Hepatocyte (in vitro differentiated cells): ENCODE data around the gene DEPDC5. TPM values are rescaled to one million over a fixed set of nuclear protein-coding genes. Genes with fewer than 3 reads are reported as not detected.
A peak's percentile ranks its signal among the peaks of the same experiment; 100 is the strongest.

Experiments
- DNase-seq: peaks from one replicate; pipeline ENCODE4 v3.0.0-alpha.2; 2016; ENCODE audit warnings: low spot score
- H2AFZ ChIP-seq: fragments of 200-600 bp; sonication (generic); 2 replicates; pipeline ENCODE4 v1.6.0; 2016; ENCODE audit warnings: antibody characterized with exemption, mild to moderate bottlenecking
- H3K27ac ChIP-seq: fragments of 200-600 bp; sonication (generic); 2 replicates; pipeline ENCODE4 v1.5.1; 2016; ENCODE audit warnings: mild to moderate bottlenecking
- H3K27me3 ChIP-seq: fragments of 200-600 bp; sonication (generic); 2 replicates; pipeline ENCODE4 v1.6.1; 2016
- H3K36me3 ChIP-seq: fragments of 200-600 bp; sonication (generic); replicated peaks from 2 replicates; pipeline ENCODE4 v1.5.1; 2016; ENCODE audit warnings: low read depth; ENCODE audit not compliant: insufficient read depth
- H3K4me1 ChIP-seq: fragments of 200-600 bp; sonication (generic); 2 replicates; pipeline ENCODE4 v1.5.1; 2016; ENCODE audit warnings: mild to moderate bottlenecking, moderate library complexity; ENCODE audit not compliant: insufficient read depth
- H3K4me2 ChIP-seq: fragments of 200-600 bp; sonication (generic); 2 replicates; pipeline ENCODE4 v1.6.0; 2016
- H3K4me3 ChIP-seq: fragments of 200-600 bp; sonication (generic); 2 replicates; pipeline ENCODE4 v1.5.1; 2016; ENCODE audit warnings: mild to moderate bottlenecking
- H3K79me2 ChIP-seq: fragments of 200-600 bp; sonication (generic); 2 replicates; pipeline ENCODE4 v1.6.0; 2017; ENCODE audit warnings: mild to moderate bottlenecking
- H3K9me2 ChIP-seq: fragments of 200-600 bp; sonication (generic); replicated peaks from 2 replicates; pipeline ENCODE4 v1.6.0; 2017; ENCODE audit warnings: mild to moderate bottlenecking; ENCODE audit not compliant: insufficient read depth
- H3K9me3 ChIP-seq: fragments of 200-600 bp; sonication (generic); 2 replicates; pipeline ENCODE4 v1.5.1; 2016; ENCODE audit warnings: low read depth, mild to moderate bottlenecking
- H4K20me1 ChIP-seq: fragments of 200-600 bp; sonication (generic); 2 replicates; pipeline ENCODE4 v1.6.0; 2016; ENCODE audit warnings: mild to moderate bottlenecking; ENCODE audit not compliant: insufficient read depth, poor library complexity, severe bottlenecking
- EZH2 ChIP-seq: fragments of 200-600 bp; sonication (generic); IDR thresholded peaks from 2 replicates; pipeline ENCODE4 v1.6.1; 2016; ENCODE audit warnings: antibody characterized with exemption, mild to moderate bottlenecking, borderline replicate concordance
- EZH2phosphoT487 ChIP-seq: fragments of 200-600 bp; sonication (generic); IDR thresholded peaks from one replicate; pipeline ENCODE4 v1.6.1; 2018; ENCODE audit warnings: antibody characterized with exemption, mild to moderate bottlenecking, low read depth, moderate library complexity; ENCODE audit not compliant: unreplicated experiment, severe bottlenecking
- WGBS: methylation state at CpG from one replicate; pipeline ENCODE4 v1.1.6; 2016; ENCODE audit warnings: low lambda C conversion rate; ENCODE audit errors: missing lambda C conversion rate; 5-methylcytosine and 5-hydroxymethylcytosine counted together
- polyA plus RNA-seq: library from polyadenylated mRNA; unstranded; fragments of >200 nt; fragmentation: Nextera tagmentation; extraction: Ambion mirVana; gene quantifications from 2 replicates; pipeline ENCODE4 v1.2.1, GENCODE V29; 2016
- total RNA-seq: library from RNA; depleted of rRNA; stranded (reverse); fragments of >200 nt; gene quantifications from 2 replicates; pipeline ENCODE4 v1.2.3, GENCODE V29; 2014
- TF ChIP-seq, protein P1 (sequence below): fragments of 200-600 bp; sonication (generic); IDR thresholded peaks from 2 replicates; pipeline ENCODE4 v1.5.1; 2016; ENCODE audit warnings: antibody characterized with exemption, mild to moderate bottlenecking; ENCODE audit not compliant: poor library complexity

Gene DEPDC5
- total and polyA plus RNA-seq, 2 experiments from 2014 or later: 12.9 to 14.5 TPM

DNA sequence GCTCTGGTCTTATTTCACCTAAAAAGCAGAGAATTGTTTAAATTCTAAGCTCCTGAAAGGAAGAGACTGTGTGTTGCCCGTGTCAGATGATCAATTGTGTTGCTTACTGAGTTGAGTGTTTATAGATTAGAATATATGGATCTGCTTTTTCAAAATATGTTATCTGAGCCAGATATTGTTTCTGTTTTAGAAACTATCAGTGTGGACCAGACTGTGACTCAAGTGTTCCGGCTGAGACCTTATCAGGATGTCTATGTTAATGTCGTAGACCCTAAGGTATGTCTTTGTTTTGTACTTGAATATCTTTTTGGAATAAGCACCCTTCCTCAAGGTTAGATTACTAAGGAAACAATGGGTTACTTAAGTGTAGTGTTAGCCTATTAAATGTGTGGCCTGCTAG is 11.0 kb downstream of the DEPDC5 start:
- WGBS: 92% methylated on average over 3 of the region's 3 CpGs
- H2AFZ ChIP-seq: no peak overlapping the region
- H3K4me2 ChIP-seq: no peak overlapping the region
- TF ChIP-seq, protein P1, sequence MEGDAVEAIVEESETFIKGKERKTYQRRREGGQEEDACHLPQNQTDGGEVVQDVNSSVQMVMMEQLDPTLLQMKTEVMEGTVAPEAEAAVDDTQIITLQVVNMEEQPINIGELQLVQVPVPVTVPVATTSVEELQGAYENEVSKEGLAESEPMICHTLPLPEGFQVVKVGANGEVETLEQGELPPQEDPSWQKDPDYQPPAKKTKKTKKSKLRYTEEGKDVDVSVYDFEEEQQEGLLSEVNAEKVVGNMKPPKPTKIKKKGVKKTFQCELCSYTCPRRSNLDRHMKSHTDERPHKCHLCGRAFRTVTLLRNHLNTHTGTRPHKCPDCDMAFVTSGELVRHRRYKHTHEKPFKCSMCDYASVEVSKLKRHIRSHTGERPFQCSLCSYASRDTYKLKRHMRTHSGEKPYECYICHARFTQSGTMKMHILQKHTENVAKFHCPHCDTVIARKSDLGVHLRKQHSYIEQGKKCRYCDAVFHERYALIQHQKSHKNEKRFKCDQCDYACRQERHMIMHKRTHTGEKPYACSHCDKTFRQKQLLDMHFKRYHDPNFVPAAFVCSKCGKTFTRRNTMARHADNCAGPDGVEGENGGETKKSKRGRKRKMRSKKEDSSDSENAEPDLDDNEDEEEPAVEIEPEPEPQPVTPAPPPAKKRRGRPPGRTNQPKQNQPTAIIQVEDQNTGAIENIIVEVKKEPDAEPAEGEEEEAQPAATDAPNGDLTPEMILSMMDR: no peak
- TF ChIP-seq EZH2phosphoT487: no peak
- TF ChIP-seq EZH2: no peak
- H3K9me2 ChIP-seq: no peaks in the 10 kb centered on the region
- H3K36me3 ChIP-seq: no peaks in the 10 kb centered on the region
- DNase-seq: no peak
- no peak overlapping the region for H3K27ac ChIP-seq
- H3K9me3 ChIP-seq: no peaks in the 10 kb centered on the region
- no peaks in the 10 kb centered on the region for H3K27me3 ChIP-seq
- H3K4me1 ChIP-seq: no peaks in the 10 kb centered on the region
- H4K20me1 ChIP-seq: no peaks in the 10 kb centered on the region
- no peaks in the 10 kb centered on the region for H3K79me2 ChIP-seq
- no peak overlapping the region for H3K4me3 ChIP-seq

DNA sequence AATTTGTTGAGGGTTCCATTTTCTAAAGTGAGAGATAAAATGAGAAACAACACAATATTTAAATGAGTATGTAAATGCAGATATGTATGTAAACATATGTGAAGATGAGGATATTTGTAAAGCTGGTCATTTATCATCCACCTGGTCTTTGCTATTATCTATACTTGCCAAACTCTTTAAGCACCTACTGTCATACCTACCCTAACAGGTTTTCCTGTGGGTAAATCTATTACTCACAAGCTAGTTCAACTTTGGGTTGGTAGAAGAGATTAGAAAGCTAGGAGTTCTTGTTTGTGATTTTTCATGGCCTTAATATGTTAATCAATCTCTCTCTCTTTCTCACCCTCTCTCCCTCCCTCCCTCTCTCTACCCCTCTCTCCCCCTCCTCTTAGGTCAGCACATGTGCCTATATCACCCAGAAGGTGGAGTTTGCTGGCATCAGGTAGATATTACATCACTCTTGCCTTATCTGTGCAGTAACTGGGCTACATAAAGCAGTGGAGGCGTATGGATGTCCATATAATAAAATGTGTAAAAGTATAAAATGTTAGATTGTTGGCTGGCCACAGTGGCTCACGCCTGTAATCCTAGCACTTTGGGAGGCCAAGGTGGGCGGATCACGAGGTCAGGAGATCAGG is 14.7 kb downstream of the DEPDC5 start:
- H3K9me3 ChIP-seq: no peaks in the 10 kb centered on the region
- H3K36me3 ChIP-seq: no peaks in the 10 kb centered on the region
- H3K4me3 ChIP-seq: no peak overlapping the region
- H3K79me2 ChIP-seq: no peaks in the 10 kb centered on the region
- DNase-seq: no peak
- H3K9me2 ChIP-seq: no peaks in the 10 kb centered on the region
- no peak overlapping the region for H3K4me2 ChIP-seq
- no peaks in the 10 kb centered on the region for H3K4me1 ChIP-seq
- no peak overlapping the region for H2AFZ ChIP-seq
- H3K27ac ChIP-seq: no peak overlapping the region
- no peaks in the 10 kb centered on the region for H4K20me1 ChIP-seq
- no peaks in the 10 kb centered on the region for H3K27me3 ChIP-seq
- TF ChIP-seq, protein P1: no peak
- TF ChIP-seq EZH2: no peak
- TF ChIP-seq EZH2phosphoT487: no peak
- WGBS: 92% methylated on average over 4 of the region's 4 CpGs

DNA sequence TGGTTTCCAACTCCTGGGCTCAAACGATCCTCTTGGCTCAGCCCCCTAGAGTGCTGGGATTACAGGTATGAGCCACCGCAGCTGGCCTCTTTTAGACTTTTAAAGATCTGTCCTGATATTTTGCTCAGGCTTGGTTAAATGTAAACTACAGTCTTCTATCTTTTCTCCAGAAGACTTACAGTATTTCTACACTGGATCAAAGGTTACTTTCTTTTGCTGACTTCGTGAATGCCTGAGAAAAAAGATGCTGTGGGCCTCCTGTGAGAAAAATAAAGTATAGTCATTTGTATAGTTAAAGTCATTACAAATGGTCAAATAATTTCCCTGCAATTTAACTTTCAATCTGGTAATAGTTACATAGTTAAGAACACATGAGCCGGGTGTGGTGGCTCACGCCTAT is 19.6 kb downstream of the DEPDC5 start:
- Histone ChIP-seq H3K27me3 (no peaks in the 10 kb centered on the region), H3K36me3 (no peaks in the 10 kb centered on the region), H3K4me2 (no peak overlapping the region), H3K79me2 (no peaks in the 10 kb centered on the region), H3K27ac (peak overlapping the region; percentile 56), H3K4me3 (no peak overlapping the region), H2AFZ (no peak overlapping the region), H3K9me2 (no peaks in the 10 kb centered on the region), H3K4me1 (no peaks in the 10 kb centered on the region), H3K9me3 (no peaks in the 10 kb centered on the region), H4K20me1 (no peaks in the 10 kb centered on the region)
- TF ChIP-seq, protein P1: no peak
- TF ChIP-seq EZH2phosphoT487 (no peak), EZH2 (no peak)
- 84% methylated on average over 5 of the region's 5 CpGs for WGBS
- no peak for DNase-seq
